Glomerular visceral epithelial cell (primary cell): ENCODE measurements around the gene UBE2E1.

ENCODE experiments used
- DNase-seq: peaks from one replicate; pipeline ENCODE4 v3.0.0-alpha.2; 2016; ENCODE audit errors: extremely low spot score

Gene UBE2E1

DNA sequence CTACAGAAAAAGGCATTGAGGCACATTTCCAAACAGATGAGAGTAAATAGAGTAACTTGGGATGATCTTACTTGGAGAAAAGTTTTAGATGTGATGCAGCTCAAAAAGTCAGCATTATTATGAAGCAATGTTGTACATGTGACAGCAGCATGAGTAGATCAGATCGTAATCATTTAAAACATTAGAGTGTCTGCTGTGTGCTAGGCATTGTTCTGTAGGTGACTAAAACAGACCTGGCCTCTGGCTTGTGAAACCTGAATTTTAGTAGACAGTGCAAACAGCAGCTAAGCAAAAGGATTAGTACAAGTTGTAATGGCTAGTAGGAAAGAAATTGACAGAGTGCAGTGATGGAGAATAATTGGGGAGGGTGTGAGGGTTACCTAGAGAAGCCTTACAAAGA is 15.1 kb downstream of the UBE2E1 start:
- no peak for DNase-seq

DNA sequence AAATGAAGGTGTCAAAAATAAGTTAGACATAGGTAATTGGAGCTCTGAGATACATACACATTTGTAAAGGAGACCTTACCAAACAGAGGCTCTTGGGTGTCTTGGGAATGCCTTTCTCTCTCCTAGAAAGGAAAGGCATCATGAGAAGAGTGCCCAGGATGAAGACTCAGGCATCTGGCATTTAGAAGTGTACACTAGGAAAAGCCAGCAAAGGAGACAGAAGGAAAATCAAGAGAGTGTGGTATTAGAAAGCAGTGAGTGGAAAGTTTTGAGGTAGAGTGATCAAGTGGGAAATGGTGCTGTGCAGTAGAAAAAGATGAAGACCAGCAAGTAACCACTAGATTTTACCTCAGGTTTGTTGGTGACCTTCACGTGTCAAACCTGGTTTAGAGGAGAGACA is 16.1 kb downstream of the UBE2E1 start:
- DNase-seq: no peak

- no peak for DNase-seq
These were observed 16.8 kb downstream of the UBE2E1 start for GRCh38 chr3:23822559-23822958.

DNA sequence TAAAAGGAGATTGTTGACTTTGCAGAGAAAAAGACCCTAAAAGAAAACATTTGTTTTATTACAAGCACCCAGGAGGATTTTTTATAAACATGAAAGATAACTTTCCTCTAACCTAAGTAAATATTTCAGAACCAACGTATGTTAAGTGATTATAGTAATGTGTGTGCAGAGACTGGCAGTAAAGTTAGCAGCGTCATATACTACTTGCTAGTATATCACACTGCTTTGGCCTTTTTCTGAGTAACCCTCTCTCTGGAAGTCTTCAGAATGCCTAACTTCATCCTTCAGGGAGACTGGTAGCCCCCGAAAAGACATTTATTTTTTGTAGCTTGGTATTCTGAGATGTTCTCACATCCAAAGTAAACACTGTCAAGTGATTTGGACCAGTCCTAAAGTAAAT is 17.9 kb downstream of the UBE2E1 start:
- DNase-seq: no peak

- DNase-seq: no peak
These were observed 19.1 kb downstream of the UBE2E1 start for GRCh38 chr3:23824699-23825444.

DNA sequence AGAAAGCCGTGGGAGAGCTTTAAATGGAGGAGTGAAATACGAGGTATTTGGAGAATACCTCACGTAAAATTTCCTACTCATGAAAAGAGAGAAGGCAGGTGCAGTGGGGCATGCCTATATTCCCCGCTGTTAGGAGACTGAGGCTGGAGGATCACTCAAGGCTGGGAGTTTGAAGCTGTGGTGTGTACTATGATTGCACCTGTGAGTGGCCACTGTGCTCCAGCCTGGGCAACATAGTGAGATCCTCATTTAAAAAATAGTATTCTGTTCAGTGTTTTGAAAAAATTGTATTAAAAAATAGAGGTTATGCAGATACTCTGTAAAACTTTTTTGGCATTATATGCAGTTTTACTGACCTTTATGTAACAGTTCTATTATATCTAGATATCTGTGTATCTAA is 20.0 kb downstream of the UBE2E1 start:
- DNase-seq: no peak

- DNase-seq: no peak
These were observed 20.8 kb downstream of the UBE2E1 start for GRCh38 chr3:23826382-23827064.

- DNase-seq: no peak
These were observed 23.6 kb downstream of the UBE2E1 start for GRCh38 chr3:23829242-23829934.

DNA sequence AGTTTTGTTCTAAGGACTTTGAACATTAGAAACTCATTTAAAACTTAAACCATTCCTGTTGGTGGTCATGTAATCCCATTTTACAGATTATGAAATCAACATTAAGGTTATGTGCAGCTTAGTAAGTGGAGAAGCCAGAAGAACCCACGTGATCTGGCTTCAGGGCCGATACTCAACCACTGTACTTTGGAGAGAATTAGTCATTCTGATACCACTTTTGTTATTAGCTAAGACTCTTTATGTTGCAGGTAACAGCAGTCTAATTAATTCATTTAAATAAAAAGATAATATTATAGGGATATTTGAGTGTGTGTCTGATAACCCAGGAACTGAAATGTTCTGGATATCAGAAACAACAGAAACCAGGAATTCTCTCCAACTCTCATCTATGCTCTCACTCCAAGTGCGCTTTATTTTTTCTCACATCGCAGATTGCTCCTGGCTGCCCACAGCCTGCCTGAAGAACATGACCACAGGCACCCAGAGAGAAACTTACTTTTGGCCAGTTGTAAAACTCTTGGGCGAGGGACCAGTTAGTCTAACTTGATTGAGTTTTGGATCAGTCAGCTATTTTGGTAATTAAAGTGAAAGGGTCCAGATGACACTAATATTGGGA is 25.2 kb downstream of the UBE2E1 start:
- DNase-seq: no peak

- no peak for DNase-seq
These were observed 26.0 kb downstream of the UBE2E1 start for GRCh38 chr3:23831517-23832394.

- DNase-seq: no peak
These were observed 26.8 kb downstream of the UBE2E1 start for GRCh38 chr3:23832523-23832922.

DNA sequence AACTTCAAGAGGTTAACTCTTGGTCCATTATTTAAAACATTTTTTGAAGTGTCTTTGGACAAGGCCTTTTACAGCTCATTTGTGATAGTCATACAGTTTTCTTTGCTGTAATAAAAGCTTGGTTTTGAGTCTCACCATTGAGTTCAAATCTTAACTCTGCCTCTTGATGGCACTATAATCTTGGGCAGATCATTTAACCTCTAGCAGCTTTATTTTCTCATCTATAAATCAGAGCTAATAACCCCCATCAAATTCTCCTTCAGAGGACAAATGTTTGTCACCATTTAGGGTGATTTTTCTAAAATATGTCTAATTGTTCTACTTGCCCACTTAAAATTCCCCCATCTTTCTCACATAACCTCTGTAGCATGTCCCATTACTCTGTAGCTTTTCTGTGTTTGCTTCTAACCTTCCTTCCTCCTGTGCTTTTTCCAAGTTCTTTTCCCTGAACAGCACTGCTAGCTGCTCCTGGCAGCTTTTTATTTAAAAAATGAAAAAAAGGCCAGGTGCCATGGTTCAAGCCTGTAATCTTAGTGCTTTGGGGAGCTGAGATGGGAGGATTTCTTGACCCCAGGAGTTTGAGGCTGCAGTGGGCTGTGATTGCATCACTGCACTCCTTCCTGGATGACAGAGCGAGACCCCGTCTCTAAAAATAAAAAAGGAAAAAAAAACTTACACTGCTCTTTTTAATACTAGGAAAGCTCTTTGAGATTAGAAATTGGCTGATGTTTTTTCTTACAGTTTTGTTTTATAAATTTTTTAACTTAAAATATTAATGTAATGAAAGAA is 28.5 kb downstream of the UBE2E1 start:
- no peak for DNase-seq

DNA sequence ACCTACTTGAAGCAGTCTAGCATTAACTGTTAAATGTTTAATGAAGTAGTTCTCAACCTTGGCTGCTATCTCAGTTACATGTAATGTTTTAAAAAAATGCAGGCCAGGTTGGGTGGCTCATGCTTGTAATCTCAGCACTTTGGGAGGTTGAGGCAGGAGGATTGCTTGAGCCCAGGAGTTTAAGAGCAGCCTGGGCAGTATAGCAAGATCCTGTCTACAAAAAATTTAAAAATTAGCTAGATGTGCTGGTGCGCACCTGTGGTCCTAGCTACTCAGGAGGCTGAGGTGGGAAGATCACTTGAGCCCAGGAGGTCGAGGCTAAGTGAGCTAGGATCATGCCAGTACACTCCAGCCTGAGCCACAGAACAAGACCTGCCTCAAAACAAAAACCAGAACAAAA is 29.3 kb downstream of the UBE2E1 start:
- no peak for DNase-seq

- DNase-seq: no peak
These were observed 30.0 kb downstream of the UBE2E1 start for GRCh38 chr3:23835802-23836201.

DNA sequence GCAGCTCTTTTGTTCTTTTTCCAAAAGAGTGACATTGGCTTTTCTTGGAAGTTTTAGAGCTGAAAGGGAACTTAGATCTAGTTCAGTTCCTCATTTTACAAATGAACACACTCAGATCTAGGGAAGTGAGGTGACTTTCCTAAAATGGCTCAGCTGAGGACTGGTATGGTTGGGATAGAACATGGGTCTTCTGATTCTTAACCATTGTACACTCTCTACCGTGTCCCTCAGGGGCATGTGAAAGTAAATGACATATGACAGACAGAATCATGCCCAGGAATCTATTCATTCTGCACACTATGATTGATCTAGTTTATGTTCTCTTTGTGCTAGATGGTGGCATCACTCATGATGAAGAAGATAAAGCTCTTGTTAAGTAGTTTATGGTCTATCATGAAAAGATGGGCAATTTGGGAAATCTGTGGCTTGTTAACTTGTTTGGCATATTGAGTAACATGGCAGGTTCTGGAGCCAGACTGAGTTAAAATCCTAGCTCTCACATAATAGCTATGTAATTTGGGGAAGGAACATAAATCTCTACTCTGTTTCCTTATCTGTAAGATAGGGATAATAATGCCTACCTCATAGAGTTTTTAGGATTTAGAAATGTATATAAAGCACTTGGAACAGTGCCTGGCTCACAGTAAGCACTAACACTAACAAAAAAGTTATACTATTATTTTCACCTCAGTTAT is 30.9 kb downstream of the UBE2E1 start:
- no peak for DNase-seq

DNA sequence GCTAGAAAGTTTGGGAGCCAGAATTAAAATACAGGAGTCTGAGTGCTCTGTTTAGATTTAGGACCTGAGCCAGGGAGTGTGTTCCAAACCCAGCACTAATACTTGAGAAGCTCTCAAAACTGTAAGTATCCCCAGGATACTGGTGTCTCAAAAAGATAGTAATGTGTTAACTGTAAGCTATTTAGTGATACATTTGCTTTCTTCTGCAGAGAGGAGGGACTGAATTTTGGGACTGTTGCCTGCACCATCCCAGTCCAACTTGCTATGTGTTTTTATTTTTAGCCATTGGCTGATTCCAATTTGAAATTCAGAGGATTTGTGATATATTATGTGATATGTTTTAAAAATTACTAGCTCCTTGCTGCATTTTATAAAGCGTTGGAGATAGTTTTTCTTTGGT is 31.5 kb downstream of the UBE2E1 start:
- DNase-seq: no peak

DNA sequence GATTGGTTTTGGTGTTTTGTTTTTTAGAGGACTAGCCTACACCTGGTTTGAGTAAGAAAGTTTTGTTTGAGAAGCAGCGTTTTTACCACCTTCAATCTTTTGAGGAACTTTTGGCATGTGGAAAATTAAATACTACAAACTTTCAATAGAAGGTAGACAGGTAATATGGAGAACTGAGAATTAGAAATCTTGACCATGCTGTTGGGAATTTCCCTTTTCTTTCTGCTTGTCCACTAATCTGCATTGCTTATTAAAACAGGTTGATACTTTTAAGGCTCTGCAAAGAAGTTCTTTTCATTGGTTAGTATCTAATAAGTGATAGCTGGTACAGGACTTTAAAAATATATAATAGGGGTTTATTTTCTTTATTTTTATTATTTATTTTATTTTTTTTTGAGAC is 31.9 kb downstream of the UBE2E1 start:
- no peak for DNase-seq

- DNase-seq: no peak
These were observed 34.8 kb downstream of the UBE2E1 start for GRCh38 chr3:23840521-23840920.

DNA sequence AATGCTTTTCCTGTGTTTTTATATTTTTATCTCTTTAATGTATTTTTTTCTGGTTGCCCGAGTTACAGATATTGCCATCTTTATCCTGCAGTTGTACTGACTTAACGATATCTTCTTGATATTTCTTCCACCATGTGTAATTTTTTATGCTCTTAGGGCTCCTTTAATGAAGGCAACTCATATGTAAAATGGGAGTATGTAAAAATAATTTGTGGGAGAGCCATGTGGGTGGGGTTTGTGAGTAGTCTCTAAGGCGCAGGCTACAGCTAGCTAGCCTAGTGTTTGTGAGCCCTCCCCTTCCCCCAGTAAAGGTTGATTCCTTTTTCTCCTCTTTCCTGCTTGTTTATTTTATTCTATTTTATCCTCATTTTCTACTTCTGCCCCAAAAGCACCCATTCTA is 38.1 kb downstream of the UBE2E1 start:
- DNase-seq: no peak
